Measurements from ENCODE around the gene REN.
A peak's percentile ranks its signal among the peaks of the same experiment; 100 is the strongest.

REN gene

GRCh38 chr1:204190212-204191211, 24.4 kb upstream of the REN start:
- peak; percentile 43 for DNase-seq

DNA sequence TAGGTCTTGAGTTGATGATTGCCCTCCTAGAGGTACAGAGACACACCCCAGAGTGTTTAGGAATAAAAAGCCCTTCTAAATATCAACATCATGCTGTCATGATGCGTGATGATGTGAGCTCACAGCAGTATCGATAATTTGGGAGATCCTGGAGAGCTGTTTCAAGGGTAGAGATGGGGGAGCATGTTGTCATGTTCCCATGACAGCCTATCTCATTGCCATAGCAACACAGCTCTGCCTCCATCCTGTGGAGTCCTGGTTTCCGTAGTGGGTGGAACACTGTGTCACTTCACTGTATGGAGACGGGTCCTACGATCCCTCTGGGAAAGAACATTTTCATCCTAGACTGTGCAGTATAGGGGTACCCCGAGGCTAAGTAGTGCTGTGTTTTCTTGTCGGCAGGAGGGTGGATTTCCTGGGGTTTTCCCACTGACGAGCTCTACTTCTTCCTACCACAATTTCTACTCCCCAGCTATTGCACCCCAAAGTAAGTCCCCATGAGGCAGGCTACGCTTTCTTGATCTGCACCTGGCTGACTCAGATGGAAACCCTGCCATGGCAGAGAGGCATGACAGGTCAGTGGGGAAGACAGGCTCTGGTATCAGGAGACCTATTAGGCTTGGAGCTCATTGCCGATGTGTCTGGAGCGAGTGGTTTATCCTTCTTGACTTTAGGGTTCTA, 23.0 kb upstream of the REN start:
- no peak for DNase-seq

GRCh38 chr1:204186597-204186996, 20.5 kb upstream of the REN start:
- DNase-seq, result no peak

DNA sequence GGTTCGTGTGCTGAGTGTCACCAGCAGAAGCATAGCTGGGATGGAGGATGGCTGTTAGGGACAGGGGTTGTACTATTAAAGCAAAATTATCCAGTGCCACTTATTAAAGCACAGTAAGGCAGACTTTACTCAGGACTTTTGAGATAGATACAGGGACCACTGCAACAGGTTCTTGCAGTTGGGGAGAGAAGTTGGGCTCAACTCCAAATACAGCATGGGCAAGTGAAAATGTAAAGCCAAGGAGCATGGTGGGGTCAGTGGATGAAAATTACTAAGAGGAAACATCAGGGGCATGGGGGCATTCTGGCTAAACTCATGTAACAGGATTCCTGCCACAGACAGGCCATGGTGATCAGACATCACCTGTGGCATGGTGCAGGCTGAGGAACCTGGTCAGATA, 15.0 kb upstream of the REN start:
- no peak for DNase-seq

DNA sequence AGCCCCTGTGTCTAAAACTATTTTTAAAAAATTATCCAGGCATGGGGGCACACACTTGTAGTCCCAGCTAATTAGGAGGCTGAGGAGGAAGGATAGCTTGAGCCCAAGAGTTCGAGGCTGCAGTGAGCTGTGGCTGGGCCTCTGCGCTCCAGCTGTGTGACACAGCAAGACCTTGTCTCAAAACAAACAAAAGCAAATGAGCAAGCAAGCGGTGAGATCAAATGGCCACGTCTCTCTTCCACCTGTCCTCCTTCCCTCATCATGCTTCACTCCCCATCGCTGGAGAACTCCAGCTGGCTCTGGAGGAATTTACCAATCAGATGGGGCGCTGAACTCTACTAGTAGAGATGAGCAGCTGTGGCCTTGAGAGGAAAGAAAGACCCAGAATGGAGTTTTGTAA, 14.0 kb upstream of the REN start:
- peak; percentile 36 for DNase-seq

DNA sequence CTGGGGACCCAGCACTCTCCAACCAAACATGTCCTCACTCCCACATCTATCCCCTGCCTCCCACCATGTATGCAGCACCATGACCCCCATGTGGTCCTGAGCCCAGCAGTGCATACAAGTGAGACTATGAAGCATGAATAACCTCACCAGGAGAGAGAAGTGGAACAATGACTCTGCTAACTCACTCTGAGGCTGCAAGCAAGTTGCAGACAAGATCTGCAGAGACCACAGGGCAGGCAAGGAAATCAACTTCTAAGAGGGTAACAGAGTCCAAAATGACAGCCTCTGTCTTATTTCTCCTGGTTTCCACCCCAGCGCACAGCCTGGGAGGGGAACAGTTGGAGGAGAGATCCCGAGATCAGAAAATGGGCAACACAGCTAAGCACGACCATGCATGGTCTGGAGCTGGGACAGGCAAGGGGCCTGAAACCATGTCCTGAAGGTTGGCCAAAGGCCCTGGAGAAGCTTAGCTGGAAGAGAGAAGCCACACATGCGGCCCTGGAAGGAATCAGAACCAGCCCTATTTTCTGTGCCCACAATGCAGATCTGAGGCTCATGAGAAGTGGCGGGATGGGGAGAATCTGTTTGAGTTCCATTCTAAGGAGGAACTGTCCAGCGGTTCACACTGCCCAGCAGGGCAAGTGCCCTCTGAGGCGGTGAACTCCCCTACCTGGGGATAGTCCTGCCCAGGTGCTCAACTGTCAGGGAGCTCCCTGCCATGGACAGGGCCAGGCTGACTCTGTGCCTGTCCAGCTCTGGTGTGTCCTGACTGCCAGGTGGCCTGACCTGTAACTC, 12.5 kb upstream of the REN start:
- no peak for DNase-seq

DNA sequence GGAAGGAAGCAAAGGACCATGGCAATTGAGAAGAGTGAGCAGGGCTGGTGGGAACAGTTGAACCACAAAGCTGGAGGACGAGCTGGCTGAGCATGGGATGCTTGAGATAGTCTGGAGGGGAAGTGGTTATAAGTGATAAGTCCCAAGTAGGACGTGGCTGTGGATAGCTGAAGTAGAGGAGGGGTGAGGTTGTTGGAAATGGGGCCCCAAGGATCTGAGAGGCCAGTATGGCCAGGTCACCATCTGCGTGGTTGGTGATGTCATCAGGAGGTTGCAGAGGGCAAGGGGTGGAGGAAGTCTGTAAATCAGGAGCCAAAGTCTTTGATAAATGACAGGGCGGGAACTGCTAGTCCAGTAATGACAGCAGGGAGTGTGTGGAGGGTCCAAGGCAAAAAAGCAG, 11.0 kb upstream of the REN start:
- DNase-seq, result no peak

- DNase-seq, result no peak
Measured at GRCh38 chr1:204176049-204176448, 9.9 kb upstream of the REN start.

GRCh38 chr1:204174958-204175357, 8.8 kb upstream of the REN start:
- DNase-seq, result no peak

- no peak for DNase-seq
Measured at GRCh38 chr1:204172404-204173029, 6.4 kb upstream of the REN start.

DNA sequence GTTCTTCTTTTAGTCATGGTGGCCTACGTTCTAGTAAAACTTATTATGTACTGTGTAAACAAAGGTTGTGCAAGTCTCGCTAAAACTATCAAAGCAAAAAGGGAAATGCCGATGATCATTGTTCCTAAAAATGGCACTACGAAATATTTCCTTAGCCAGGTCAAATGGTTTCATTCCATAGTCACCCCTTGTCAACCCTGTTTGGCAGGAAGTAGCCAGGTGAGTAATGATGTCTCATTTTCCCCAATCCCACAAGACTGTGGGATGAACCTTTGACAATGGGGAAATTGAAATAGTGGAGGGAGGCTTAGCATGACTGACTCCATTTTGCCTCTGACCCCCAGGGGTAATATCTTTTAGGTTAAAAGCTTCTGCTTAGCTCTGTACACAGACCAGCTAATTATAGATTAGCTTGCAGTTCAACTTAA, 5.6 kb upstream of the REN start:
- DNase-seq, result no peak

DNA sequence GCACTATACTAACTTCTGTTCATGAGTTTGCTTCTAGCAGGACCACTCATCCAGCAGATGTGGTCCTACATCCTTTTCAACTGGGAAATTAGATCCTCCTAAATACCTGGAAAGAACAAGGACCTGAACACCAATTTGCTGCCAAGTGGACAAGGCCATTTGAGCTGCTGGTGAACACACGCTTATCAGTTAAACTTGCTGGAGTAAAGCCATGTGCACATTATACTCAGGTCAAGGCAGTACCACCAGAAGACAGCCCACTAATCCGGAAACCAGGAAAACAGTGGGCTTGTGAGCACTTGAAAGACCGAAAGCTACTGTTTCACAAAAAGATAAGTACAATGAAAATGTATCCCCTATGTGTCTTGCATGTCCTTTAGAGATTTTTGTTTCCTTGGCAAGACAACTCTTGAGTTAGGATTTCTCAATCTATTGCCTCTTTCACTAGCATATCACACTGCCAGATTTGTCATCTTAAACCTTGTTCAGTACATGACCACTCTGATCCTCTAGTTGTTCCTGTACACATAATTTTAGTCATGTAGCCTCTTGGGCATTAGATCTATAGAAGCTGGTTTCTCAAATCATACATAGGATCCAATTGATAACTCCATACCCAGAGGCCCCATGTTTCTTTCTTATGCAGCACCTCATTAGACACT, 4.5 kb upstream of the REN start:
- no peak for DNase-seq

- DNase-seq, result no peak
Measured at GRCh38 chr1:204169858-204170257, 3.7 kb upstream of the REN start.

GRCh38 chr1:204167730-204168129, 1.6 kb upstream of the REN start:
- DNase-seq, result no peak

GRCh38 chr1:204162494-204163074, 3.6 kb downstream of the REN start:
- peak; percentile 81 for DNase-seq

DNA sequence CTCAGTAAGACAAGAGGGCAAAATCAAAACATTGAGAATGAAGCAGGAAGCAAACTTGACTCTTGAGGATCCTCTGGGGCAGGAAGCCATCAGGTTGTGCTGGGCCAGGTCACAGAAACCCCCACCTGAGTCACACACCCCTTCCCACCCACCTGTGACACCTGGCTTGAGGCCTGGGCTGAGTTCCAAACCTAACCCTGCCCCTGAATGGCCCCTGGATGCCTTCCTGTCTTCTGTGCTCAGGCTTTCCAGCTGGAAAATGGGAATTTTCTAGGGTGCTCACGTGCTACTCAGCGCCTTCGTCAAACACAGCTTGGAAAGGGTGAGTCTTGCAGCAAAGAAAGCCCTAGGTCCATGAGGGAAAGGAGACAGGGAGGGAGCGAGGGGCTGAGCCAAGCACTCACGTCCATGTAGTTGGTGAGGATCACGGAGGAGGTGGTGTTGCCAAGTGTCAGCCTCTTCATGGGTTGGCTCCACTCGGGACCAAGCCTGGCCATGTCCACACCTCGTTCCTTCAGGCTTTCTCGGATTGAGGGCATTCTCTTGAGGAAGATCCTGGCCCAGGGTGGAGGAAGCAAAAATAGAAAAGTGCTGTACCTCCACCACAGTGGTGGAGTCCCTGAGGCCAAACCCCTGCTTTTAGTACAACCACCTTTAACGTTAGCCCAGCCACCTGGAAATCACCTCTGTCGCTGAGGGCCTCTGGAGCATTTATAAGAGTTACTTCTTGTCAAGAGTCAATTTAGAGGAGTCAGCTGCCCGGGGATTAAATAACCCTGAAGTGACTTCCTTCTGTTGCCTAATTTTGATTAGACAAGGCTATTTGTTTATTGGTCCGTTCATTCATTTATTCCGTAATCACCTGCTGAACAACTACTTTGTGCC, 4.3 kb downstream of the REN start:
- no peak for DNase-seq

- no peak for DNase-seq
Measured at GRCh38 chr1:204157962-204158361, 8.2 kb downstream of the REN start.

GRCh38 chr1:204155881-204156280, 10.3 kb downstream of the REN start:
- DNase-seq, result no peak

DNA sequence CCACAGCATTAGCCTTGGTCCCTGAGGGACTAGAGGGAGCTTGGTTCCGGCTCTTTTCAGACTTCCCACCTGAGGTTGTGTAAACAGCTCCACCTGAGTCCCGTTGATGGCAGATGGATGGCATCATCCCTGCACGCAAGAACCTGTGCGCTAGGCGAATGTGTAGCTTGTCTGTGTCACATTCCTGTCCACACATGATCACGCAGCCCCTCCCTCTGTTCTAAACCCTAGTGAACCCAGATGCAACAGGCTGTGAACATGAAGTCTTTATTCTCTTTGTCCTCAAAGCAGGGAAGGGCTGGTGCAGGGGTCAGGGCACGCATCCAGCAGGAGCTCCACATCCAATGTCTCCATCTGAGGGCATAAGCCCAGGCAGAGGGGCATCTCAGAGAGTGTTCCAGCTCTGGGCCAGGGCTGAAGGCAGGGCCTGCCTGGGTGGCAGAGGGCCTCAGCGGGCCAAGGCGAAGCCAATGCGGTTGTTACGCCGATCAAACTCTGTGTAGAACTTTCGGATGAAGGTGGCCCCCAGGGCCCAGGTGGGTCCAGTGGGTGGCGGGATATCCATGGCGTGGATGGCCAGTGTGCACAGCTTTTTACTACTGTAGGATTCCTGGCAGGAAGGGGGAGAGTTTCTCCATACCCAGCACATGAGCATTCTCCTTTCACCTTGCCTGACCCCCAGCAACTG, 11.4 kb downstream of the REN start:
- peak; percentile 34 for DNase-seq

DNA sequence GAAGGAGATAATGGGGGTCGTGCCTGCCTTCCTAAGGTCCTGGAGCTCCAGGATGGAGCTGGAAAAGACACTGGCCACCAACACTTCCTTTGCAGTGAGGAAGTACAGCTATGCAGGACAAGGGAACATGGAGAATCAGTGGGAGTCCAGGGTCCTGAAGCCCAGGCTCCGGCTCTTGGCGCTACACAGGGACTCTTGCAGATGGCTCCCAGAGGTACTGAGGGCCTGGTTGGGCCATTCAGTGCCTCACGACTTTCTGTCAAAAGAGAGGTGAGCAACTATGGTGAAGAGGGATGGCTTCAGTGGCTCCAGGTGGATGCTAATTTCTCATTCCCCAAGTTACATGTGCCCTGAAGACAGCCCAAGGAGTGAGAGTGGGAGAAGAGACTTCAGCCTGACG, 12.5 kb downstream of the REN start:
- no peak for DNase-seq
